GM23248 (cell line): ENCODE measurements around the gene SIAH2. TPM values are rescaled to one million over a fixed set of nuclear protein-coding genes. Genes with fewer than 3 reads are reported as not detected.
A peak's percentile ranks its signal among the peaks of the same experiment; 100 is the strongest.

Experiments used
- DNase-seq: peaks from one replicate; pipeline ENCODE4 v3.0.0-alpha.2; 2015
- H2AFZ ChIP-seq: fragments of 200-600 bp; sonication (generic); 2 replicates; pipeline ENCODE4 v1.6.1; 2016; ENCODE audit warnings: antibody characterized with exemption
- H3F3A ChIP-seq: fragments of 200-600 bp; sonication (generic); 2 replicates; pipeline ENCODE4 v1.6.1; 2016; ENCODE audit warnings: mild to moderate bottlenecking, antibody characterized with exemption, mixed run types; ENCODE audit not compliant: insufficient read depth
- H3K27ac ChIP-seq: fragments of 200-600 bp; sonication (generic); 2 replicates; pipeline ENCODE4 v1.5.1; 2016; ENCODE audit warnings: mild to moderate bottlenecking
- H3K27me3 ChIP-seq: fragments of 200-600 bp; sonication (generic); replicated peaks from 2 replicates; pipeline ENCODE4 v1.6.1; 2016; ENCODE audit warnings: mild to moderate bottlenecking; ENCODE audit not compliant: insufficient read depth
- H3K36me3 ChIP-seq: fragments of 200-600 bp; sonication (generic); 2 replicates; pipeline ENCODE4 v1.6.1; 2016; ENCODE audit warnings: low read depth, mild to moderate bottlenecking
- H3K4me1 ChIP-seq: fragments of 200-600 bp; sonication (generic); 2 replicates; pipeline ENCODE4 v1.6.1; 2016; ENCODE audit warnings: mild to moderate bottlenecking; ENCODE audit not compliant: insufficient read depth
- H3K4me2 ChIP-seq: fragments of 200-600 bp; sonication (generic); one replicate; pipeline ENCODE4 v1.6.1; 2016; ENCODE audit warnings: mild to moderate bottlenecking; ENCODE audit not compliant: unreplicated experiment
- H3K4me3 ChIP-seq: fragments of 200-600 bp; sonication (generic); 2 replicates; pipeline ENCODE4 v1.5.1; 2016; ENCODE audit warnings: mild to moderate bottlenecking
- H3K79me2 ChIP-seq: fragments of 200-600 bp; sonication (generic); 2 replicates; pipeline ENCODE4 v1.6.1; 2016; ENCODE audit warnings: mild to moderate bottlenecking; ENCODE audit not compliant: insufficient read depth
- H3K9ac ChIP-seq: fragments of 200-600 bp; sonication (generic); 2 replicates; pipeline ENCODE4 v1.6.1; 2016; ENCODE audit warnings: mild to moderate bottlenecking
- H3K9me2 ChIP-seq: fragments of 200-600 bp; sonication (generic); 2 replicates; pipeline ENCODE4 v1.6.1; 2016; ENCODE audit warnings: mixed run types, mild to moderate bottlenecking, moderate library complexity; ENCODE audit not compliant: insufficient read depth
- H3K9me3 ChIP-seq: fragments of 200-600 bp; sonication (generic); one replicate; pipeline ENCODE4 v1.6.1; 2017; ENCODE audit warnings: low read depth
- H4K20me1 ChIP-seq: fragments of 200-600 bp; sonication (generic); 2 replicates; pipeline ENCODE4 v1.6.0; 2016; ENCODE audit not compliant: insufficient read depth
- EZH2 ChIP-seq: fragments of 200-600 bp; sonication (generic); IDR thresholded peaks from 2 replicates; pipeline ENCODE4 v1.6.1; 2018; ENCODE audit warnings: antibody characterized with exemption, mild to moderate bottlenecking; ENCODE audit not compliant: insufficient read depth, poor library complexity, severe bottlenecking
- EZH2phosphoT487 ChIP-seq: fragments of 200-600 bp; sonication (generic); IDR thresholded peaks from 2 replicates; pipeline ENCODE4 v1.6.1; 2018; ENCODE audit warnings: antibody characterized with exemption, moderate library complexity, mild to moderate bottlenecking, low read depth; ENCODE audit not compliant: insufficient read depth
- WGBS, 2 experiments: methylation state at CpG; one replicate each; pipeline ENCODE4 v1.1.6; 2015 to 2017; ENCODE audit warnings: low lambda C conversion rate in 2 of 2, low coverage in 1 of 2; ENCODE audit errors: missing lambda C conversion rate in 2 of 2; 5-methylcytosine and 5-hydroxymethylcytosine counted together
- in situ Hi-C: fragments of 300-500 bp; cut with MboI; formaldehyde crosslinking; loops from 2 replicates; pipeline ENCODE4 v1.15.0; 2020
- polyA plus RNA-seq: library from polyadenylated mRNA; unstranded; fragments of >200 nt; fragmentation: Nextera tagmentation; extraction: Ambion mirVana; gene quantifications from 2 replicates; pipeline ENCODE4 v1.2.1, GENCODE V29; 2016
- total RNA-seq: library from RNA; depleted of rRNA; stranded (reverse); fragments of >200 nt; shearing (Covaris generic); gene quantifications from 2 replicates; pipeline ENCODE4 v1.2.3, GENCODE V29; 2014; rRNA removed

Gene SIAH2
- total RNA-seq (37.4 and 84.7 TPM in 2 replicates), polyA plus RNA-seq (27.2 and 29.3 TPM in 2 replicates)

- H3K4me3 ChIP-seq, result peak within 1 kb of the TSS; percentile 87
- peaks cover 22% of the 10 kb centered on the region for H3K4me1 ChIP-seq
- no peak for TF ChIP-seq EZH2phosphoT487
- TF ChIP-seq EZH2, result no peak
- peak within 1 kb of the TSS; percentile 92 for H2AFZ ChIP-seq
- no peaks in the 10 kb centered on the region for H3K9me2 ChIP-seq
- no peaks in the 10 kb centered on the region for H3K36me3 ChIP-seq
- peak within 1 kb of the TSS; percentile 94 for H3K4me2 ChIP-seq
- DNase-seq, result peak; percentile 98
- peaks cover 16% of the 10 kb centered on the region for H3F3A ChIP-seq
- in situ Hi-C loops, result no loop called here
- H3K79me2 ChIP-seq, result peaks cover 41% of the 10 kb centered on the region
- peak within 1 kb of the TSS; percentile 91 for H3K9ac ChIP-seq
- WGBS, 2 experiments, result 0 to 2% methylated on average over 61 to 62 of the region's 70 CpGs
- no peaks in the 10 kb centered on the region for H3K9me3 ChIP-seq
- no peaks in the 10 kb centered on the region for H3K27me3 ChIP-seq
- H3K27ac ChIP-seq, result peak within 1 kb of the TSS; percentile 94
- H4K20me1 ChIP-seq, result no peaks in the 10 kb centered on the region; the same call in 1 of the 2 replicates
These were observed at the start of gene SIAH2 for GRCh38 chr3:150763122-150763840. Gene SIAH2, minus strand, starts transcription at chr3:150763169. Its CDS starts 320 bp downstream, at chr3:150762849.

- Histone ChIP-seq H3K36me3 (no peaks in the 10 kb centered on the region), H3K9me2 (no peaks in the 10 kb centered on the region)
These were observed 49.0 kb upstream of the SIAH2 start for GRCh38 chr3:150811984-150812383.

GRCh38 chr3:150810641-150811040 is 47.7 kb upstream of the SIAH2 start:
- 32 to 33% methylated on average over 1 of the region's 1 CpG for WGBS, 2 experiments
- H3F3A ChIP-seq, result no peaks in the 10 kb centered on the region
- H3K36me3 ChIP-seq, result no peaks in the 10 kb centered on the region
- H3K4me2 ChIP-seq, result no peak overlapping the region
- no peaks in the 10 kb centered on the region for H3K9me3 ChIP-seq
- no peaks in the 10 kb centered on the region for H3K9me2 ChIP-seq
- TF ChIP-seq EZH2phosphoT487 (no peak), EZH2 (no peak)
- no peaks in the 10 kb centered on the region for H3K4me1 ChIP-seq
- H3K4me3 ChIP-seq, result no peak overlapping the region
- in situ Hi-C loops, result no loop called here
- DNase-seq, result no peak
- peaks cover 12% of the 10 kb centered on the region for H3K27me3 ChIP-seq
- no peak overlapping the region for H3K27ac ChIP-seq
- H2AFZ ChIP-seq, result no peak overlapping the region
- no peak overlapping the region for H3K9ac ChIP-seq
- no peaks in the 10 kb centered on the region for H3K79me2 ChIP-seq
- no peaks in the 10 kb centered on the region for H4K20me1 ChIP-seq

More at GRCh38 chr3:150811984-150812383, 49.0 kb upstream of the SIAH2 start:
- H3K4me3 ChIP-seq, result no peak overlapping the region
- no peak overlapping the region for H3K4me2 ChIP-seq
- H3K9me3 ChIP-seq, result no peaks in the 10 kb centered on the region
- no peak overlapping the region for H3K27ac ChIP-seq
- H2AFZ ChIP-seq, result no peak overlapping the region
- no peak overlapping the region for H3K9ac ChIP-seq
- TF ChIP-seq EZH2 (no peak), EZH2phosphoT487 (no peak)
- no peaks in the 10 kb centered on the region for H3F3A ChIP-seq
- 74 to 77% methylated on average over 5 of the region's 5 CpGs for WGBS, 2 experiments
- H3K4me1 ChIP-seq, result no peaks in the 10 kb centered on the region
- DNase-seq, result no peak
- no peaks in the 10 kb centered on the region for H3K79me2 ChIP-seq
- H3K27me3 ChIP-seq, result peaks cover 5% of the 10 kb centered on the region; the same call in 1 of the 2 replicates
- H4K20me1 ChIP-seq, result no peaks in the 10 kb centered on the region
- in situ Hi-C loops, result no loop called here

- 51 to 61% methylated on average over 5 of the region's 5 CpGs for WGBS, 2 experiments
- no peaks in the 10 kb centered on the region for H3K79me2 ChIP-seq
- no peak overlapping the region for H2AFZ ChIP-seq
- H3K27ac ChIP-seq, result no peak overlapping the region
- no peak for DNase-seq
- no peaks in the 10 kb centered on the region for H3K36me3 ChIP-seq
- TF ChIP-seq EZH2phosphoT487 (no peak), EZH2 (no peak)
- no peak overlapping the region for H3K9ac ChIP-seq
- in situ Hi-C loops, result no loop called here
- no peaks in the 10 kb centered on the region for H3K9me3 ChIP-seq
- peaks cover 19% of the 10 kb centered on the region for H3K27me3 ChIP-seq
- H4K20me1 ChIP-seq, result no peaks in the 10 kb centered on the region
- no peaks in the 10 kb centered on the region for H3F3A ChIP-seq
- H3K9me2 ChIP-seq, result no peaks in the 10 kb centered on the region
- H3K4me1 ChIP-seq, result no peaks in the 10 kb centered on the region
- H3K4me3 ChIP-seq, result no peak overlapping the region
- H3K4me2 ChIP-seq, result no peak overlapping the region
These were observed 43.3 kb upstream of the SIAH2 start for GRCh38 chr3:150806185-150806835.
